Measurements from ENCODE around the gene BICDL1. TPM values are rescaled to one million over a fixed set of nuclear protein-coding genes. Genes with fewer than 3 reads are reported as not detected.
"Not testable (repeated sequence)": the region's sequence is repeated elsewhere in the genome, so short reads cannot be mapped to it uniquely, and the experiment has no call there.

BICDL1 gene
- total and polyA plus RNA-seq, 2 donors from 2014 or later: 60.5 to 101 TPM

GRCh38 chr12:120041386-120042231, 52.6 kb downstream of the BICDL1 start:
- FAIRE-seq (no peak), DNase-seq (no peak)
- TF ChIP-seq, protein P1, sequence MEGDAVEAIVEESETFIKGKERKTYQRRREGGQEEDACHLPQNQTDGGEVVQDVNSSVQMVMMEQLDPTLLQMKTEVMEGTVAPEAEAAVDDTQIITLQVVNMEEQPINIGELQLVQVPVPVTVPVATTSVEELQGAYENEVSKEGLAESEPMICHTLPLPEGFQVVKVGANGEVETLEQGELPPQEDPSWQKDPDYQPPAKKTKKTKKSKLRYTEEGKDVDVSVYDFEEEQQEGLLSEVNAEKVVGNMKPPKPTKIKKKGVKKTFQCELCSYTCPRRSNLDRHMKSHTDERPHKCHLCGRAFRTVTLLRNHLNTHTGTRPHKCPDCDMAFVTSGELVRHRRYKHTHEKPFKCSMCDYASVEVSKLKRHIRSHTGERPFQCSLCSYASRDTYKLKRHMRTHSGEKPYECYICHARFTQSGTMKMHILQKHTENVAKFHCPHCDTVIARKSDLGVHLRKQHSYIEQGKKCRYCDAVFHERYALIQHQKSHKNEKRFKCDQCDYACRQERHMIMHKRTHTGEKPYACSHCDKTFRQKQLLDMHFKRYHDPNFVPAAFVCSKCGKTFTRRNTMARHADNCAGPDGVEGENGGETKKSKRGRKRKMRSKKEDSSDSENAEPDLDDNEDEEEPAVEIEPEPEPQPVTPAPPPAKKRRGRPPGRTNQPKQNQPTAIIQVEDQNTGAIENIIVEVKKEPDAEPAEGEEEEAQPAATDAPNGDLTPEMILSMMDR (IDR thresholded peaks at IDR 0.05; ENCODE audit: borderline replicate concordance, extremely low read depth, insufficient read depth): no peak
- no peaks in the 10 kb centered on the region for H3K27me3 ChIP-seq (ENCODE audit: control insufficient read depth, insufficient read depth, low read length)
- H3K9me3 ChIP-seq (ENCODE audit: control insufficient read depth in 2 of 3, insufficient read depth in 1 of 3, low read length in 3 of 3): no peaks in the 10 kb centered on the region
- no peak overlapping the region for H3K27ac ChIP-seq (ENCODE audit: low read depth in 2 of 2, low read length in 2 of 2)
- H3K4me3 ChIP-seq (ENCODE audit: low read length in 3 of 3): no peak overlapping the region
- intact Hi-C loops (cut with DNase I): no loop called here
- H3K9ac ChIP-seq (ENCODE audit: low read length in 3 of 3): no peak overlapping the region
- peaks cover 0 to 8% (median 0%) of the 10 kb centered on the region in 3 donors for H3K36me3 ChIP-seq (ENCODE audit: control insufficient read depth in 2 of 3, insufficient read depth in 3 of 3, low read length in 3 of 3)
- peaks cover 0 to 3% (median 2%) of the 10 kb centered on the region in 3 donors for H3K4me1 ChIP-seq (ENCODE audit: control insufficient read depth in 2 of 3, insufficient read depth in 2 of 3, low read depth in 1 of 3, low read length in 3 of 3)

- FAIRE-seq; H3K36me3 ChIP-seq (ENCODE audit: control insufficient read depth in 2 of 3, insufficient read depth in 3 of 3, low read length in 3 of 3); H3K9ac ChIP-seq (ENCODE audit: low read length in 3 of 3); H3K4me1 ChIP-seq (ENCODE audit: control insufficient read depth in 2 of 3, insufficient read depth in 2 of 3, low read depth in 1 of 3, low read length in 3 of 3); H3K4me3 ChIP-seq (ENCODE audit: low read length in 3 of 3); DNase-seq; H3K27ac ChIP-seq (ENCODE audit: low read depth in 2 of 2, low read length in 2 of 2); H3K9me3 ChIP-seq (ENCODE audit: control insufficient read depth in 2 of 3, insufficient read depth in 1 of 3, low read length in 3 of 3); H3K27me3 ChIP-seq (ENCODE audit: control insufficient read depth, insufficient read depth, low read length); intact Hi-C loops (cut with DNase I): not testable (repeated sequence)
These were observed 56.3 kb downstream of the BICDL1 start for GRCh38 chr12:120045367-120045766.

DNA sequence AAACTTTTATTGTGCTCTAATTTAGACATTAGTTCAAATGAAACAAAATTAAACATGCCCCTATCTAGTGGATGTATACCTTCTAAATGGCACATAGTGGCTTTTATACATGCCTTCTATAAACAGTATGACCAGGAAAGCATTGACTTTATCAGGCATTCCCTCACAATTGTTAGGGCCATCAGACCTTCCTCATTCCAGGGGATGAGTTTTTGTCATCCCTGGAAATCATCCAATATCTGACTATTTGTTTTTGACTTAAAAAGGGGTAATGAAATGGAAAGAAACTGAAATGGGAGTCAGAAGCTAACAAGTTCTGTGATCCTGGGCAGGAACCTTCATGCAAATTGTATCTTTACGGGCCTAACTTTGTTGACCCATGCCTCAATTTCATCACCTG, 58.0 kb downstream of the BICDL1 start:
- H3K4me3 ChIP-seq (ENCODE audit: low read length in 3 of 3): no peak overlapping the region
- intact Hi-C loops (cut with DNase I): no loop called here
- no peak for DNase-seq
- peaks cover 0 to 7% (median 2%) of the 10 kb centered on the region in 3 donors for H3K36me3 ChIP-seq (ENCODE audit: control insufficient read depth in 2 of 3, insufficient read depth in 3 of 3, low read length in 3 of 3)
- no peak overlapping the region for H3K9ac ChIP-seq (ENCODE audit: low read length in 3 of 3)
- no peak overlapping the region for H3K27ac ChIP-seq (ENCODE audit: low read depth in 2 of 2, low read length in 2 of 2)
- no peaks in the 10 kb centered on the region for H3K9me3 ChIP-seq (ENCODE audit: control insufficient read depth in 2 of 3, insufficient read depth in 1 of 3, low read length in 3 of 3)
- TF ChIP-seq, protein P1 (IDR thresholded peaks at IDR 0.05; ENCODE audit: borderline replicate concordance, extremely low read depth, insufficient read depth): no peak
- H3K27me3 ChIP-seq (ENCODE audit: control insufficient read depth, insufficient read depth, low read length): no peaks in the 10 kb centered on the region
- FAIRE-seq: no peak
- H3K4me1 ChIP-seq (ENCODE audit: control insufficient read depth in 2 of 3, insufficient read depth in 2 of 3, low read depth in 1 of 3, low read length in 3 of 3): no peaks in the 10 kb centered on the region

DNA sequence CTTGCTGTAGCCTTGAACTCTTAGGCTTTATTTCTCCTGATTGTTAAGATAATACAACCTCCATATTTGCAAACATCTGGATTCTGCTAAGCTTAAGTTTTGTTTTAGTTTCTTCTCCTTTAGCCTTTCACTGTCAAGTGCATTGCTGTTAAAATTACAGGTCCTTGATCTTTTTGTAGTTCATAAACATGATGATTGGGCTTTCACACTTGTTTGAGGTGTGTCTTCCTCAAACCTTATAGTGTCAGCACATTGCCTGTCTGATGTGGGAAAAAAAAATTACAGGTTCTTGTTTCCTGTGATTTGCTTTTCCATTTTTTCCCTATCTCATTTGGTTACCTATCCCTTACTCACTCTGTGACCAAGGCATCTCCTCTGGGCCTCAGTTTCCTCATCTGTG, 59.2 kb downstream of the BICDL1 start:
- Histone ChIP-seq H3K4me1 (ENCODE audit: control insufficient read depth in 2 of 3, insufficient read depth in 2 of 3, low read depth in 1 of 3, low read length in 3 of 3) (no peaks in the 10 kb centered on the region), H3K4me3 (ENCODE audit: low read length in 3 of 3) (no peak overlapping the region), H3K27ac (ENCODE audit: low read depth in 2 of 2, low read length in 2 of 2) (no peak overlapping the region), H3K9ac (ENCODE audit: low read length in 3 of 3) (no peak overlapping the region), H3K27me3 (ENCODE audit: control insufficient read depth, insufficient read depth, low read length) (no peaks in the 10 kb centered on the region), H3K9me3 (ENCODE audit: control insufficient read depth in 2 of 3, insufficient read depth in 1 of 3, low read length in 3 of 3) (no peaks in the 10 kb centered on the region), H3K36me3 (ENCODE audit: control insufficient read depth in 2 of 3, insufficient read depth in 3 of 3, low read length in 3 of 3) (peaks cover 0 to 6% (median 2%) of the 10 kb centered on the region in 3 donors)
- FAIRE-seq (no peak), DNase-seq (no peak)
- TF ChIP-seq, protein P1 (IDR thresholded peaks at IDR 0.05; ENCODE audit: borderline replicate concordance, extremely low read depth, insufficient read depth): no peak
- intact Hi-C loops (cut with DNase I): no loop called here
